CD4-positive, alpha-beta T cell treated with Interleukin-10 for 1 hour (primary cell): ENCODE data around the gene JMJD6.
"Not testable (repeated sequence)": the region's sequence is repeated elsewhere in the genome, so short reads cannot be mapped to it uniquely, and the experiment has no call there.

ENCODE experiments used
- DNase-seq: peaks from one replicate; pipeline ENCODE4 v3.0.0-alpha.2; 2020

Gene JMJD6

DNA sequence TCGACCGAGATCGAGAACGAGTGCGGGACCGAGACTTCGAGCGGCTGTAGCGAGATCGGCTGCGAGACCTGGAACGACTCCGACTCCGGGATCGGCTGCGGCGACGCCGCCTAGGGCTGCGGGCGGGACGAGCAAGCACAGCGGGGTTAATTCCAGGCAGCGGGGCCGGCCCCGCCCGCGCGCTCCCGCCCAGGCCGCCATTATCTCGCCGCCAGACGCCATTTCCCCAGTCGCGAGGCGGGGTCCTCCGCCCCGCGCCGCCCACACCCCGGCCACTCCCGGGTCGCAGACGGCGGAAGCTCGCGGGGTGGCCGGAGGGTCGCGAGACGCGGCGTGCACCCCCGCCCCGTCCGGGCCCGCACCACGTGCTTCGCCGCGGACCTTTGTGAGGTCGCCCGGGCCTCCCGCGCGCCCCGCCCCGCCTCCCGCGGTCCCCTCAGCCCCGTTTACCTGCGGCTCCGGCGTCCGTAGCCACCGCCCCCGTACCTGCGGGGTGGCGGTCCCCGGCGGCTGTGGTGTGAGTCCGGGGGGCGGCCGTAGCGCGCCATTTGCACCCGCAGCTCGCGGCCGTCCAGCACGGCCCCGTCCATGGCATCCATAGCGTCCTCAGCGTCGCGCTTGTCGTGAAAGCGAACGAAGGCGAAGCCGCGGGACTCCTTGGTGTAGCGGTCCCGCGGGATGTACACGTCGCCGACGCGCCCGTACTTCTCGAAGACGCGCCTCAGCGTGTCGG lies 10.1 kb upstream of the JMJD6 start:
- DNase-seq = peak; percentile 74

DNA sequence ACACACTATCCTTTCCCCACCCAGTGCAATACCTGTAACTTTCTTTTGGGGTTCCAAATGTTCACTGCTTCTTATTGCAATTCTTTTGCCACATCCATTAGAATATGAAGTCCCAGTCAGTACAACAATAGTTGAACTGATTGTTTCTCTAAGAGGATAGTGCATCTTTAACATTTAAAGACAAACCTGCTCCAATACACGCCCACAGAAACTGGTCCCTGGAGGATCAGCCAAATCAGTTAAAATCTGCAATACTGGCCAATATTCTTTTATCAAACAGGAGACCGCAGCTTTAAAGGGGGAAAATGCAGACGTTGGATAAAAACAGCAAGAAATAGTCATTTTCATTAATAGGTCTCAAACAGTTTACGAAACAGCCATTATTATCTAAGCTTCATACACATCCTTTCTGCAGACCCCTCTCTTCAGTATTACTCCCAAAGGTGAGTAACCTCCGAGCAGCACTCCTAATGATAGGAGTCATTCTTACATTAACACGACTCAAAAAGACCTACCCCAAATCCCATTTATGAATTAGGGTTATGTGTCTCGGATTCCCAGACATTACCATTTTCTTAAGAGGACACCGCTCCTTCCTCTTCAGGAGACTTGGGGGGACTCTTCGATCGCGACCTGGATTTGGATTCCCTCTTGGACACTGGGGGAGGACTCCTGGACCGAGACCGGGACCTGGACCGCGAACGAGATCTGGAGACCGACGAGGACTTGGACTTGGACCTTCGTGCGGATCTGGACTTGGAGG lies 9.4 kb upstream of the JMJD6 start:
- DNase-seq = no peak

DNA sequence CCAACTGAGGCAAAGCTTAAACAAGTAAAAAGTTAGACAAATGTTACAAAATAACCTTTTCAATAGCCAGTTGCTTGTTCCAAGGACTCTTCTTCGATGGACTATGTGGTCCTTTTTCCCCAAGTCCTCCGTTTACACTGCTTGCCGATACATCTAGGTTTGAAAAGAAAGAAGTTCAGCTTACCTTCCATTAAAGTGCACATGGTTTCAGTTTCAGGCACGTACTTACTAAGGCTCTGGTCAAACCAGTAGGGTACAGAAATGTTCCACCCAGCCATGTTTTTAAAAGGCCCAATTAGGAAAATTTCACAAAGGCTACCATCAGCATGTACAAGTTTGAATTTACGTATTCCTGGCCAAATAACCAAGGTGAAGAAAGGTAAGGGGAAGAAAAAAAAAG lies 8.6 kb upstream of the JMJD6 start:
- DNase-seq = peak; percentile 52

DNA sequence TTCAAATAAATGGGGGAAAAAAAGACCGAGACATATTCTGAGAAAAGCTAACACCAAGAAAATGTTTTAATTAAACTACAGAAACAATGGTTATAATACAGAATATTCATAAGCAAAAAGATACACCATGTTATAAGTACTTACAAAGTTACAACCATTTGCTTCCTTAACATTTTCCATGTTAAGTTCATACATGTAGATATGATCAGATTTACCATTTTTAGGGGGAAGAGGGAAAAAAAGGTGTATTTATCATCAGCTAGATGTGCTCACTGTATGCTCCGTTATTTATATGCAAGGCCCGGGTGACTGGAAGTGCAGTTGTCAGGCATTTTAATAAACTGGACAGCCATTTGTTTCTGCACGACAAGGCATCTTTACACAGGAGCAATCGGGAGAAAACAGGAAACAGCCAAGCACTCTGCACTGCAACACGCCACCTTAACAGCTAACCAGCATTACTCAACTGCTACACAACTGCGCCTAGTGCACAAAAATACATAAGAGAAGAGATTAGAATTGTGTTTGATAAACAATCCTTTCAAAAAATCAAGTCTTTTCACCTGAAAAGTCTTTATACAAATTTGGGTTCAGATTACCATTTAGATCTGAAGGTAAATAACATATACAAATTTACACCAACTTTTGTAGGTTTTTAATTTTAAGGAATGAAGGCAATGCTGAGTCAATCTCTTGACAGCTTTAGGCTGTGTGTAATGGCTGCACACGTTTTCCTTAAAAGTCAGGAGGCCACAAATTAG lies 7.9 kb upstream of the JMJD6 start:
- DNase-seq = peak; percentile 28

DNA sequence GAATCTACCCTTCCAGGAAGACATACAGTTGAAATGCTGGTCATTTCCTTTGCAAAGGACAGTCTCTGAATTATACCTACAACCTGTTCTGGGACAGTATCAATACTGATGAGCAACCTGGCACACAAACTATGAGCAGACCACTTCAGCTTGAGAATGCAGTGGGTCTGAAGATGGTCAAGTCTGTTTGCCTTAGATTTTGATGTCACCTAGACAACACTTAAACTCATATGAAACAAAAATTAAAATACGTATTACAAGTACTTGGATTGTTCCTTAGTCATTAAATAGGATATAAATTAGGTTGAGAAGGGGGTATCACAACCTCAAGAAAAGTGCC lies 7.2 kb upstream of the JMJD6 start:
- no peak for DNase-seq

DNA sequence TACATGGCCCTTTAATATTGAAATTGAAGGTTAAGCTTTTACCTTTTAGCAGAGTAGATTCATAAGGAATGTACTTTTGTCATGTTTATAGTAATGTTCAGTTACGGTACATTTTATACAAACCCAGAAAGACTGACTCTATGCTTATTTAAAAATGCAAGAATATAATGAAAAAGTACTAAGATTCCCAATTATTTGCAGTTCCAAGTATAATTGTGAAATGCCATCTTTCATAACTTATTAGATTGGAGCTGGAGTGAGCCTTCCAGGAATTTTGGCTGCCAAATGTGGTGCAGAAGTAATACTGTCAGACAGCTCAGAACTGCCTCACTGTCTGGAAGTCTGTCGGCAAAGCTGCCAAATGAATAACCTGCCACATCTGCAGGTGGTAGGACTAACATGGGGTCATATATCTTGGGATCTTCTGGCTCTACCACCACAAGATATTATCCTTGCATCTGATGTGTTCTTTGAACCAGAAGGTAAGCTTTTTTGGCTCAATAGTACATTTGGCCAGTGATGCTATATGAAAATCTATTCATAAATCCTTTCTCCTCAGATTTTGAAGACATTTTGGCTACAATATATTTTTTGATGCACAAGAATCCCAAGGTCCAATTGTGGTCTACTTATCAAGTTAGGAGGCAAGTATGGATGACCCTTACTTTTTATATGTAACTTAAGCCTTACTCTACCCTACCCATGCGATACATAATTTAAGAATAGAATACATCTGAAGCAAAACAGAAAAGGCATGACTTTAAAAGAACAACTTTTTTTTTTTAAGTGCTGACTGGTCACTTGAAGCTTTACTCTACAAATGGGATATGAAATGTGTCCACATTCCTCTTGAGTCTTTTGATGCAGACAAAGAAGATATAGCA lies 6.6 kb upstream of the JMJD6 start:
- peak; percentile 29 for DNase-seq

DNA sequence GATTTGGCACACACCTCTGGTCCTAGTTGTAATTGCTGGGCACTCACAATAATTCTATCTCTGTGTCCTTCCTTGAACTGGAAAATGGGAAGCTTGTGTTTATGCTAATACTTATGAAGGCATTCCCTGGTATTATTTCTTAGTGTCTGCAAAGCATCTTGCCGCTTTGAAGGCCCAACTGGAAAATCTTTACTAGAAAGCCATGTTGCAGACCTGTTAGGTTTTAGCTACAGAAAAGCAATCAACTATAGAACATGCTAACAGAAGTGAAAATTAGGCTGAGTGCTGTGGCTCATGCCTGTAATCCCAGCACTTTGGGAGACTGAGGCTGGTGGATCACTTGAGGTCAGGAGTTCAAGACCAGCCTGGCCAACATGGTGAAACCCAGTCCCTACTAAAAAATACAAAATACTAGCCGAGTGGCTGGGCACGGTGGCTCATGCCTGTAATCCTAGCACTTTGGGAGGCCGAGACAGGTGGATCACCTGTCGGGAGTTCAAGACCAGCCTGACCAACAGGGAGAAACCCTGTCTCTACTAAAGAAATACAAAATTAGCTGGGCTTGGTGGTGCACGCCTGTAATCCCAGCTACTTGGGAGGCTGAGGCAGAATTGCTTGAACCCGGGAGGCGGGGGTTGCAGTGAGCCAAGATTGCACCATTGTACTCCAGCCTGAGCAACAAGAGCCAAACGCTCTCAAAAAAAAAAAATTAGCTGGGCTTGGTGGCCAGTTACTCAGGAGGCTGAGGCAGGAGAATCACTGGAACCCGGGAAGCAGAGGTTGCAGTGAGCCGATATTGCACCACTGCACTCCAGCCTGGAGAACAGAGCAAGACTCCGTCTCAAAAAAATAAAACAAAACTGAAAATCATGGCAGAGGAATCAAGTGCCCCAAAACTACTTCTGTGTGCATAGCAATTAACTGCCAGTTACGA lies 5.7 kb upstream of the JMJD6 start:
- not testable (repeated sequence) for DNase-seq

DNA sequence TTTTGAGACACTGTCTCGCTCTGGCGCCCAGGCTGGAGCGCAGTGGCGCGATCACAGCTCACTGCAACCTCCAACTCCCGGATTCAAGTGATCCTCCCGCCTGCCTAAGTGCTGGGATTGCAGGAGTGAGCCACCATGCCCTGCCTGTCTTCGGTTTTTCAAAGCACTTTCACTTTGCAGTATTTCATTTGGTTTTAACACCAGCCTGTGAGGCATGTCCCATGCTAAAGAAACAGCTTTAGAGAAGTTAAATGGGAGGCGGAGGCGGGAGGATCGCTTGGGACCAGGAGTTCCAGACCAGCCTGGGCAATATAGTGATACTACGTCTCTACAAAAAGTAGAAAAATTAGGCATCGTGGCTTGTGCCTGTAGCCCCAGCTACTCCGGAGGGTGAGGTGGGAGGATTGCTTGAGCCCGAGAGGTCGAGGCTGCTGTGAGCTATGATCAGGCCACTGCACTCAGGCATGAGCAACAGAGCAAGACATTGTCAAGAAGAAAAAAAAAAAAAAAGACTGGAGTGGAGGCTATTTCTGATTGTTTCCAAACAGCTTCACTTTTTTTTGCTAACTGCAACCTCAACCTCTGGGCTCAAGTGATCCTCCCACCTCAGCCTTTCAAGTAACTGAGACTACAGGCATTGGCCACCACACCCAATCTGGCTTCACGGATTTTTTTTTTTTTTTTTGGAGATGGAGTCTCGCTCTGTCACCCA lies 1.5 kb upstream of the JMJD6 start:
- DNase-seq = peak; percentile 42

DNA sequence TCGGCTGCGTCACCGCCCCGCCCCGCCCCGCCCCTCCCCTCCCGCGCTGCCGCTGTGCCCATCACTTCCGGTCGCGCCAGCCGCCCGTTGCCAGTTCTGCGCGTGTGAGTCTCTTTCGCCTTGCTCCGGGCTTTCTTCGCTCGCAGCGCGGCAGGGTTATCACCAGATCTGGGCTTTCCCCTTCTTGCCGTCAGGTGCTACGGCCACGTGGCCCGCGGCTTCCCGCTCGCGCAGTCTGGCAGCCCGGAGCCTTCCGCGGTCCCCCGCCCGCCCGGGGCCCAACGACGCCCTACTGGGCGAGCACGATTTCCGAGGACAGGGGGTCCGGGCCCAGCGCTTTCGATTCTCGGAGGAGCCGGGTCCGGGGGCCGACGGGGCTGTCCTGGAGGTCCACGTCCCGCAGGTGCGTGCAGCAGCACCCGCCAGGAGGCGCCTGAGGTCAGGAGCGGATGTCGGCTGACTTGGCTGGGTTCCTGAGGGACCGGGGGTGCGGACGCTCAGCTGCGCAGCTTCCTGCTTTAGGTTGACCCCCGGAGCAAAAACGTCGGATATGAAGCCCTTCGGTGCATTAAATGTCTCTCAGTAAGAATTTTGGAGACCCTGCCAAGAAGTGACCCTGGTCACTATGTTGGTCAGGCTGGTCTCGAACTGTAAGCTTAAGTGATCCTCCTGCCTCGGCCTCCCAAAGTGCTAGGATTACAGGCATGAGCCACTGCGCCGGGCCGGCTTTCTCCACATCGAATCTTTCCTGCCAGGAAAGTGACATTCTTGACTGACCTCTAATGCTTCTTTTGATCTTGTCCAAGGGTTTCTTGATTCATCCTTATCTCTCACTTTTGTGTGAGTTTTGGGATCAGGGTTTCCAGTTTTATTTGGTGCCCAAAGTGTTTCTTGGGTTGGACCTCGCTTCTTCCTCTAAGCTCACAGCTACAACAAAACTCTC lies 641 bp upstream of the JMJD6 start, which contains the start of gene METTL23:
TSS of gene METTL23 (plus strand) at position 64 of the 943 bp plus-strand sequence. CDS start 2,872 bp downstream, outside the sequence.
- DNase-seq = no peak

DNA sequence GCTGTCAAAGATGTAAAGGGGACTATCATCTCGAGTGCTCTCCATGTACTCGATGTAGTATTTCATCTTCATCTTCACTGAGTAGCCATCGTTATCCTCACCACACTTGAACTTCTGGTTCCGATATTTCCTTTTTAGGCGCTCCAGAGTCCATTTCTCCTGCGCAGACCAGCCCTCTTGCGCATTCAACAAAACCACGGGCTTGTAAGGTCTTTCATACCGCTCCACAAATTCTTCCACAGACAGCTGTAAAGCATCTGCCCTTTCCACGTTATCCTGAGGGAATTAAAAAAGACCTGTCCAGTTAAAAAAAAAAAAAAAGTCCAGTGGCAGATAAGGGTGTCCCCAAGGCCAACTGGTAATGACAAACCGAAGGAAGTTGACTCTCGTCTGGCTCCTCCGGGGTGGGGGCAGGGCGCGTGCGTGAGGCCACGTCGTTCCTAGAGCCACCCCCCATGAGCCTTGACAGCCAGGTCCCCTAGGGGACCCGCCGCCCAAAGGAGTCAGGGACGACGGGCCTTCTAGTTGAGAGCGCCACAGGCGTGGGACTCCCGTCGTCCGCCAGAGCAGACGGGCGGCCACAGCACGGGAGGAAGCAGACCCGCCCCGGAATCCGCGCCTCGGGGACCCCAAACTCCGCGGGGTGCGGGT lies 701 bp downstream of the JMJD6 start:
- peak; percentile 76 for DNase-seq

DNA sequence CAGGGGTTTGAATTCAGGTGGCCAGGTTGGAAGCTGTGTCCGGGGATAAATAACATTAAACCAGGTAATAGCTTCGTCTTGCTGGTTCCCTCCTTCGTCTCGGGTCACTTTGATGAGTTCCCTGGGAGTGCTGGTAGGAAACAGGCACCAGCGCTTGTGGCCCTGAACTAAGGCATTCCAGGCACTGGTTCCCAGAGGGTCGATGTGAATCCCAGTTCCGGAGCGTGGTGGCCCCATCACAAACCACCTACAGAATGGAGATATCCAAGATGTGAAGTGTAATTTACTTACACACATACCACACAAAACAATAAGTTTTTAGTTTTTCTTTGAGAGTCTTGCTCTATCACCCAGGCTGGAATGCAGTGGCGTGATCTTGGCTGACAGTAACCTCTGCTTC lies 2.6 kb downstream of the JMJD6 start:
- DNase-seq = no peak

DNA sequence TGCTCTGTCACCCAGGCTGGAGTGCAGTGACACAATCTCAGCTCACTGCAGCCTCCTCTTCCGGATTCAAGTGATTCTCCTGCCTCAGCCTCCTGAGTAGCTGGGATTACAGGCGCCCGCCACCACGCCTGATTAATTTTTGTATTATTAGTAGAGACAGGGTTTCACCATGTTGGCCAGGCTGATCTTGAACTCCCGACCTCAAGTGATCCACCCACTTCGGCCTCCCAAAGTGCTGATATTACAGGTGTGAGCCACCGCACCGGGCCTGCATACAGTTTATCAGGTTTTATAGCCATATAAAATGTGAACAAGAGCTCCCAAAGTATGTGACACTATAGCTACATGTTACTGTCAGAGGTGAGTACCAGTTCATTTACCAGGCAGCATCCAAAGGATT lies 3.4 kb downstream of the JMJD6 start:
- DNase-seq = not testable (repeated sequence)

DNA sequence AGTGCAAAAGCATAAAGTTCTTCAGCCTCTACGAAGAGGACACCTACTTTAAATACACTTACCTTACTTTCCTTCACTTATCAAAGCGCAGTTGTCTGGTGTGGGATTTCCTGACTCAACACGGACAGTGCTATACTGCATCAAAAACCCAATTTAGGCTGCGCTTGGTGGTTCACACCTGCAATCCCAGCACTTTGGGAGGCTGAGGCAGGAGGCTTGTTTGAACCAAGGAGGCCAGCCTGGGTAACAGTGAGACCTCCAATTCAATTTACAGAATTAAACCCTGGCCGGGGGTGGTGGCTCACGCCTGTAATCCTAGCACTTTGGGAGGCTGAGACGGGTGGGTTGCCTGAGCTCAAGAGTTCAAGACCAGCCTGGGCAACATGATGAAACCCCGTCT lies 4.1 kb downstream of the JMJD6 start:
- no peak for DNase-seq

DNA sequence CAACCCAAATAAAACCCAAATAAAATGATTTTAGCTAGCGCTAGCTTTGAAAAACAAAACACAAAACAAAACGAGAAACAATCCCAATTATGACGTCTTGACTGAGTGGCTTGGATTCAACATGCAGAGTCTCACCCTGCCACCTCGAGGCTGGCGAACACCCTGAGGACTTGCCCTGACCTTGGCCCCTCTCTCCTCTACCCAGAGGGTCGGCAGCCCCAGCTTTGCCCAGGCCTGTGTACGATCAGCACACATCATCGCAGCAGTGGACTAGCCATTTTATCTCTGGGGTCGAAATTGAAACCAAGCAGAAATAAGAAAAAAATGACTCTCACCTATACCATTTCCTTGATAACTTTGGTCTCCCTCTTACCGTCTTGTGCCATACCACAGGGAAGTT lies 4.9 kb downstream of the JMJD6 start:
- DNase-seq = no peak

DNA sequence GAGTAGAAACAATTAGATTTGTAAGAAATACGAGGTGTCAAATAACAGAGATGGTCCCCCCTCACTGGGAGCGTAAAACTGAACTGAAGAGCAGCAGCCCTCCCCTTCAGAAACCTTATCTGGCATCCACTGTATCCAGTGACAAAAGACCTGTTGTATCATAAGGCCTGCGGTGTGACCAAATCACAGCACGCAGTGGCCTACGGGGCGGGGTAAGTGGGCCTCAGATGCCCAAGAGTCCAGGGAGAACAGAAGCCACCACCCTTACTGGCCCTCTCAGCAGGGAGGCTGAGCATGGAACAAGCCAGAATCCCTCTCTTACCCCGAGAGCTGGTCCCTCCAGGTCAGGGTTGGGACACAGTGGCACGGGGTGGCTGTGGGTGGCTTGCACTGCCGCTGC lies 5.5 kb downstream of the JMJD6 start:
- DNase-seq = no peak

DNA sequence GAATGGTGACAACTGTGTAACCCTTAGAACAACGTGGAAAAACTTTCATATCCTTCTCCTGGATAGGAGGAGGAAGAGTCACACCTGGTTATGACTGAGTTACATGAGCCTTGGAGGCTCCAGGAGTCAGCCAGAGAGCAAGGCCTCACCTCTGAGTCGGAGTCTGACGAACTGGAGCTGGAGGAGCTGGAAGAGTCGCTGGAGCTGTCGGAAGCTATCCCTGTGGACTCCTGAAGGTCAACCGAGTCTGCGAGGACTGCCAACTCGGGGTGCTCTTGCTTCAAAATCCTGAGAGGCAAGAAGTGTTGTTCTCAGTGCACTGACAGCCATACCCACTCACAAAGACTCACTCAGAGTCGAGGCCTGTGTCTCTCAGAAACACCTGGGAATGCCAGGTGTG lies 6.2 kb downstream of the JMJD6 start:
- no peak for DNase-seq

DNA sequence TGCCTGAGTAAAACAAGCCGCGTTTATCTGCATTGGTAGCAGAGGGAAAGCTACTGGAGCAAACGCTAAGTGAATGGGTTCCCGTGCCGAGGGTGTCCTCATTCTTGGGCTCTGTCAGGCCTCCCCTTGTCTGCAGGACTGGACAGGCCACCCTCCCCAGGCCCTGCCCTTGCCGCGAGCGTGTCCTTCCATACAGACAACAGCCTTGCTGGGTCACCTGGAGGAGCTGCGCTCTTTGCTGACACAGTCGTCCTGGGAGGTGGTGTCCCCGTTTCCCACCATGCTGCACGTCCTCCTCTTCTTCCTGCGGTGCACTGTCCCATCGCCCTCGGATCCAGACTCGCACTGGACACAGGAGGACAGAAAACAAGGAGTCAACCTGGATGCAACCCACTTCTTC lies 7.9 kb downstream of the JMJD6 start:
- no peak for DNase-seq

DNA sequence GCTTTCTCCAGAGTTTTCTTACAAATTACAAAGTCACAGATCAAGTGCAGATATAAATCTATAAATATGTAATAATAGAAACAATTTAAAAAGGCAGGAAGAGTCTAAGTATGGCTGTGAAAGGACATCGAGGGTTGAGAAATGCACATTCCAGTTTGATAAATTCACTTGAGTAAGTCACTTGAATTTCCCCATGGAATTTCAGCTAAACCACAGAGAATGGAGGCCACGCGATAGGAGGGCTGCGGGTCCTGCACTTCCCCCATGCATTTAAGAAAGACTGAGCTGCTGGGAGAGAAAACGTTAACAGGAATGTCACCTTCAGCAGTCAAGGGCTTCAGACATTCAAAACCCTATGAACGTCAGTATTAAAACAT lies 9.6 kb downstream of the JMJD6 start:
- DNase-seq = no peak

DNA sequence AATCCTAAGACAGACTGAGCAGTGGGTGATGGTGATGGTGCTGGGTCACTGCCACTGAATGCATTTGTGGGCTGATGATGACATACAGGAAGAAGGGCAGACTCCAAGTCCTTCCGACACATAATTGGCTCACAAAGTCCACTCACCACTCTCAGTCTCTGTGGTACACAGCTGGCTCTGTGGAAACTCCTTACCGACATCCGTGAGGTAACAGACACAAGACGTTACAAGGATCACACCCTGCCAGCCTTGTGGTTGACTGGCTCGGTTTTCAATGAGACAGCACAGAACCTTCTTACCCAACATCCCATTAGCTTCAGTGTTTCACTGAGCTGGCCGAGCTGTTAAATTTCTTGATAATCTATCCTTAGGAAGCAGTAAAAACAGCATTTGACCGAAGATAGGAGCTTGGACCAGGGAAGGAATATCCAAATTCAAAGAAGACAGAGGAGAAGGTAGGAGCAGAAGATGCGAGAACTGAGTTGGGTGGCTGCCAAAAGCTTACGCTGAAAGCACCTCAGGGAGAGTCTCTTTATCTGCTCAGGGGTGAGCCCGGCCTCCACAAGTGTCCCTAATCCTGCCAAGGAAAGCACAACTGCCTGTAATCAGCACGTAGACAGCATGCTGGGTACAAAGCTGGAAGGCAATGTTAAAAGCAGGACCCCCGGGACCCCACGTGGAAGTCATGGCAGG lies 10.1 kb downstream of the JMJD6 start:
- DNase-seq = peak; percentile 87
